Neural progenitor cell (in vitro differentiated cells): Measurements from ENCODE around the gene CHST3. TPM values are rescaled to one million over a fixed set of nuclear protein-coding genes. Genes with fewer than 3 reads are reported as not detected.

Source experiments
- DNase-seq: peaks from one replicate; pipeline ENCODE4 v3.0.0-alpha.2; 2016; ENCODE audit warnings: low spot score
- H2AFZ ChIP-seq: fragments of 200-600 bp; sonication (generic); replicated peaks from 2 replicates; pipeline ENCODE4 v1.6.1; 2016; ENCODE audit warnings: antibody characterized with exemption
- H3F3A ChIP-seq: fragments of 200-600 bp; sonication (generic); 2 replicates; pipeline ENCODE4 v1.6.1; 2016; ENCODE audit warnings: antibody characterized with exemption, low read depth
- H3K27ac ChIP-seq: fragments of 200-600 bp; sonication (generic); 2 replicates; pipeline ENCODE4 v1.5.1; 2016; ENCODE audit warnings: mild to moderate bottlenecking
- H3K27me3 ChIP-seq: fragments of 200-600 bp; sonication (generic); 2 replicates; pipeline ENCODE4 v1.6.1; 2016; ENCODE audit warnings: mild to moderate bottlenecking, moderate library complexity
- H3K36me3 ChIP-seq: fragments of 200-600 bp; sonication (generic); 2 replicates; pipeline ENCODE4 v1.5.1; 2016
- H3K4me1 ChIP-seq: fragments of 200-600 bp; sonication (generic); 2 replicates; pipeline ENCODE4 v1.6.1; 2016; ENCODE audit warnings: mixed run types
- H3K4me2 ChIP-seq: fragments of 200-600 bp; sonication (generic); 2 replicates; pipeline ENCODE4 v1.6.1; 2016
- H3K4me3 ChIP-seq: fragments of 200-600 bp; sonication (generic); 2 replicates; pipeline ENCODE4 v1.5.1; 2016
- H3K79me2 ChIP-seq: fragments of 200-600 bp; sonication (generic); 2 replicates; pipeline ENCODE4 v1.6.1; 2016; ENCODE audit warnings: low read depth
- H3K9ac ChIP-seq: fragments of 200-600 bp; sonication (generic); 2 replicates; pipeline ENCODE4 v1.6.1; 2016
- H3K9me3 ChIP-seq: fragments of 200-600 bp; sonication (generic); 2 replicates; pipeline ENCODE4 v1.5.1; 2016; ENCODE audit warnings: low read depth
- H4K20me1 ChIP-seq: fragments of 200-600 bp; sonication (generic); 2 replicates; pipeline ENCODE4 v1.6.1; 2016; ENCODE audit warnings: low read depth
- H3K27ac Mint-ChIP-seq: 3 replicates; pipeline ENCODE4 v1.8.0; 2021; ENCODE audit warnings: mixed read lengths
- H3K27me3 Mint-ChIP-seq: 2 replicates; pipeline ENCODE4 v1.8.0; 2022; ENCODE audit warnings: low read depth, mild to moderate bottlenecking, inconsistent platforms, moderate library complexity, mixed read lengths; ENCODE audit not compliant: insufficient read depth
- H3K36me3 Mint-ChIP-seq: 3 replicates; pipeline ENCODE4 v1.8.0; 2021; ENCODE audit warnings: mixed read lengths
- H3K4me1 Mint-ChIP-seq: 3 replicates; pipeline ENCODE4 v1.8.0; 2021; ENCODE audit warnings: mixed read lengths
- H3K4me3 Mint-ChIP-seq: 3 replicates; pipeline ENCODE4 v1.8.0; 2021; ENCODE audit warnings: mild to moderate bottlenecking, moderate library complexity, mixed read lengths
- H3K9me3 Mint-ChIP-seq: 3 replicates; pipeline ENCODE4 v1.8.0; 2020; ENCODE audit warnings: mixed read lengths
- EZH2 ChIP-seq: fragments of 200-600 bp; sonication (generic); IDR thresholded peaks from 2 replicates; pipeline ENCODE4 v1.6.1; 2017; ENCODE audit warnings: antibody characterized with exemption, mild to moderate bottlenecking, moderate library complexity
- EZH2phosphoT487 ChIP-seq: fragments of 200-600 bp; sonication (generic); IDR thresholded peaks from 2 replicates; pipeline ENCODE4 v1.6.1; 2017; ENCODE audit warnings: antibody characterized with exemption
- total RNA-seq: library from RNA; depleted of rRNA; stranded (reverse); fragments of >200 nt; gene quantifications from 2 replicates; pipeline ENCODE4 v1.2.3, GENCODE V29; 2015; ENCODE audit warnings: low replicate concordance
- TF ChIP-seq, protein P1 (sequence below): fragments of 200-600 bp; sonication (generic); IDR thresholded peaks from 2 replicates; pipeline ENCODE4 v1.5.1; 2017; ENCODE audit warnings: antibody characterized with exemption, mild to moderate bottlenecking

CHST3 gene
- total RNA-seq, 1 donor from 2014 or later = 9.1 TPM

DNA sequence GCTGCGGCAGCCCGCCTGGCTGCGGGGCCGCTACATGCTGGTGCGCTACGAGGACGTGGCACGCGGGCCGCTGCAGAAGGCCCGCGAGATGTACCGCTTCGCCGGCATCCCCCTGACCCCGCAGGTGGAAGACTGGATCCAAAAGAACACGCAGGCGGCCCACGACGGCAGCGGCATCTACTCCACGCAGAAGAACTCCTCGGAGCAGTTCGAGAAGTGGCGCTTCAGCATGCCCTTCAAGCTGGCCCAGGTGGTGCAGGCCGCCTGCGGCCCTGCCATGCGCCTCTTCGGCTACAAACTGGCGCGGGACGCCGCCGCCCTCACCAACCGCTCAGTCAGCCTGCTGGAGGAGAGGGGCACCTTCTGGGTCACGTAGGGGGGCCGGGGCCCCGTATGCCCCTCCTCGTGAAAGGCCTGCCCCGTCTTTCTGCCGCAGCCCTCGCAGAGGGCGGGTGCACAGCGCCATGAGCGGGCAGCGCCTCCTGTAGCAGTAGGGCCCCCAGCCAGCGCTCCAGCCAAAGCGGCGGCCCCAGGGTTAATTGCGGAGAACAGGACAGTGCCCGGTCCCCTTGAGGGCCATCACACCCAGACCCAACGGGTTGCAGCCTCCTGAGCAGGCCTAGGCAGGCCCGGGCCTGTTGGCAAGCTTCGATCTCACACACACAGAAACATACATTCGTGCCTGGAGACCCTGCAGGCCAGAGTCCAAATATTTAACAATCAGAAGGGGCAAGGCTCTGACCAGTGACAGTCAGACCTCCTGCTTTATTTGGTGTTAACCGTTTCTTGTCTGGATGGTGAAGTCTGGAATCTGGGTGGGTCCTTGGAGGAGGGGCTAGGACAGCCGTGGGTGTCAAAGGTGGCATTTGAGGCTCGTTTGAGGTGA is 44.1 kb downstream of the CHST3 start:
- Histone ChIP-seq H3K9ac (no peak overlapping the region), H4K20me1 (no peaks in the 10 kb centered on the region), H3K9me3 (no peaks in the 10 kb centered on the region), H2AFZ (no peak overlapping the region), H3K4me2 (no peak overlapping the region), H3K27ac (no peak overlapping the region), H3K79me2 (no peaks in the 10 kb centered on the region), H3K4me3 (no peak overlapping the region), H3K4me1 (peaks cover 10% of the 10 kb centered on the region), H3F3A (no peaks in the 10 kb centered on the region), H3K27me3 (no peaks in the 10 kb centered on the region), H3K36me3 (no peaks in the 10 kb centered on the region)
- Mint-ChIP-seq H3K4me1 (peaks cover 42% of the 10 kb centered on the region), H3K9me3 (no peaks in the 10 kb centered on the region), H3K27me3 (no peaks in the 10 kb centered on the region), H3K4me3 (no peak overlapping the region), H3K27ac (peak overlapping the region; percentile 99), H3K36me3 (peaks cover 14% of the 10 kb centered on the region)
- no peak for DNase-seq
- no peak for TF ChIP-seq EZH2
- TF ChIP-seq, protein P1, sequence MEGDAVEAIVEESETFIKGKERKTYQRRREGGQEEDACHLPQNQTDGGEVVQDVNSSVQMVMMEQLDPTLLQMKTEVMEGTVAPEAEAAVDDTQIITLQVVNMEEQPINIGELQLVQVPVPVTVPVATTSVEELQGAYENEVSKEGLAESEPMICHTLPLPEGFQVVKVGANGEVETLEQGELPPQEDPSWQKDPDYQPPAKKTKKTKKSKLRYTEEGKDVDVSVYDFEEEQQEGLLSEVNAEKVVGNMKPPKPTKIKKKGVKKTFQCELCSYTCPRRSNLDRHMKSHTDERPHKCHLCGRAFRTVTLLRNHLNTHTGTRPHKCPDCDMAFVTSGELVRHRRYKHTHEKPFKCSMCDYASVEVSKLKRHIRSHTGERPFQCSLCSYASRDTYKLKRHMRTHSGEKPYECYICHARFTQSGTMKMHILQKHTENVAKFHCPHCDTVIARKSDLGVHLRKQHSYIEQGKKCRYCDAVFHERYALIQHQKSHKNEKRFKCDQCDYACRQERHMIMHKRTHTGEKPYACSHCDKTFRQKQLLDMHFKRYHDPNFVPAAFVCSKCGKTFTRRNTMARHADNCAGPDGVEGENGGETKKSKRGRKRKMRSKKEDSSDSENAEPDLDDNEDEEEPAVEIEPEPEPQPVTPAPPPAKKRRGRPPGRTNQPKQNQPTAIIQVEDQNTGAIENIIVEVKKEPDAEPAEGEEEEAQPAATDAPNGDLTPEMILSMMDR = no peak
- no peak for TF ChIP-seq EZH2phosphoT487

DNA sequence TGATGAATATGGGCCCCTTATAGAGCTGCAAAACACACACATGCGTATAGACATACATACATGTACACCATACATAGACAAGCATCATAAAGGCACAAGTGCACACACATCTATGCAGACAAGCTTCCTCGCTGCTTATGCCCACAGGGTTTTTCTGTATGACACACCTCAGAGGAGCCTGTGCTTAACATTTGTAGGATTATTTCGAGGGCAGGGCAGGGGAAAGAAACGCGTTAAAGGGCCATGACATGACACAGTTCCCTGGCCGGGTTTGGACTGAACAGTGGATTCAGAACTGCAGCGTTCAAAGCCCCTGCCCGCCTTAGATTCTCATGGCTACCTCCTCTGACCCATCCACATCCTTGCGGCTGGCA is 44.8 kb downstream of the CHST3 start:
- Mint-ChIP-seq H3K4me3 (peak overlapping the region; percentile 38), H3K27ac (peak overlapping the region; percentile 99), H3K27me3 (no peaks in the 10 kb centered on the region), H3K4me1 (peaks cover 43% of the 10 kb centered on the region), H3K36me3 (peaks cover 14% of the 10 kb centered on the region), H3K9me3 (no peaks in the 10 kb centered on the region)
- H3K4me1 ChIP-seq = peaks cover 12% of the 10 kb centered on the region
- peak overlapping the region; percentile 61 for H3K27ac ChIP-seq
- H3K79me2 ChIP-seq = no peaks in the 10 kb centered on the region
- H3K36me3 ChIP-seq = no peaks in the 10 kb centered on the region
- DNase-seq = no peak
- no peak overlapping the region for H3K4me3 ChIP-seq
- H3K27me3 ChIP-seq = no peaks in the 10 kb centered on the region
- H4K20me1 ChIP-seq = no peaks in the 10 kb centered on the region
- TF ChIP-seq EZH2 = no peak
- no peak for TF ChIP-seq EZH2phosphoT487
- TF ChIP-seq, protein P1 = no peak
- no peaks in the 10 kb centered on the region for H3K9me3 ChIP-seq
- H3K9ac ChIP-seq = no peak overlapping the region
- no peak overlapping the region for H3K4me2 ChIP-seq
- no peaks in the 10 kb centered on the region for H3F3A ChIP-seq
- H2AFZ ChIP-seq = no peak overlapping the region

DNA sequence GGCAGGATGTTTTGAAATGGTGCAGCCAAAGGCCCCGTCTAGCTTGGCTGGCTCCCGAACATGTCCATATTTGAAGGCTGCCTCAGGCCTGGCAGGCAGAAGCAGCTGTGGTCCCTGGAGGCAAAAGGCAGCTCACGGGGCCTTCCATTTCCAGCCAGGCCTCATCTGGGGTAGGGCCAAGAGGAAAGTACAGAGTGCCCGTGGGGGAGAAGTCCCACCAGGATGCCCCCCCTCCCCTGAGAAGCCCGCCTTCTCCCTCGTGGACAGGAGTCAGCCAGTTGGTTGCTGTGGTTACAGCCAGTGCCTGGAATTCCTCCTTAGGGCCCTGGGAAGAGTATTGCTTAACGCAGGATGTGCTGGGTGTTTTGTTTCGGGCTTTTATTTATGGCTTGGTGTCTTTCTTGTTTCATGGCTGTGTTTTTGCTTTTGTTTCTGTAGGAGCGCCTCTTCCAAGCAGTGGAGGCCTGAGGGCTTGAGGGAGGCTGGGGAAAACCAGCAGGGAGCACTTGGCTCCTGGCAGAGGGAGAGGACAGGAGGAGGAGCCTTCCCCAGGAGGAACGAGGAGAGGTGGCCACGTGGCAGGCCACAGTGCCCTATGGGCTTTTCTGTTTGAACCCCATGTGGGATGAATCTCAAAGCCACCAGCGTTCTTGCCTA is 45.4 kb downstream of the CHST3 start:
- H3K79me2 ChIP-seq = no peaks in the 10 kb centered on the region
- H3K36me3 Mint-ChIP-seq = peaks cover 14% of the 10 kb centered on the region
- no peak for TF ChIP-seq EZH2
- TF ChIP-seq, protein P1 = no peak
- TF ChIP-seq EZH2phosphoT487 = no peak
- H3K27me3 ChIP-seq = no peaks in the 10 kb centered on the region
- H3K4me1 ChIP-seq = peaks cover 17% of the 10 kb centered on the region
- H3K27ac ChIP-seq = peak overlapping the region; percentile 61
- H4K20me1 ChIP-seq = no peaks in the 10 kb centered on the region
- H3K9ac ChIP-seq = no peak overlapping the region
- H2AFZ ChIP-seq = no peak overlapping the region
- no peaks in the 10 kb centered on the region for H3K9me3 ChIP-seq
- peak overlapping the region; percentile 11 for H3K4me2 ChIP-seq
- no peaks in the 10 kb centered on the region for H3K27me3 Mint-ChIP-seq
- H3K27ac Mint-ChIP-seq = peak overlapping the region; percentile 99
- H3K36me3 ChIP-seq = no peaks in the 10 kb centered on the region
- peak overlapping the region; percentile 48 for H3K4me3 Mint-ChIP-seq
- peak; percentile 57 for DNase-seq
- H3K9me3 Mint-ChIP-seq = no peaks in the 10 kb centered on the region
- peaks cover 45% of the 10 kb centered on the region for H3K4me1 Mint-ChIP-seq
- no peak overlapping the region for H3K4me3 ChIP-seq
- no peaks in the 10 kb centered on the region for H3F3A ChIP-seq
